IMR-90 (cell line): ENCODE data around the gene HAGH.

ENCODE experiments used
- BHLHE40 ChIP-seq: fragments of 150-350 bp; IDR thresholded peaks from 2 replicates; pipeline ENCODE4 v1.6.1; 2016; ENCODE audit warnings: mild to moderate bottlenecking, low read depth, low read length
- CEBPB ChIP-seq: IDR thresholded peaks from 2 replicates; pipeline ENCODE4 v1.6.1; 2012; ENCODE audit warnings: low read depth, low read length, improper control_type of control experiment
- CTCF ChIP-seq: conservative IDR thresholded peaks from 2 replicates; pipeline ENCODE4 v1.5.1; 2012; ENCODE audit warnings: mild to moderate bottlenecking, low read depth, low read length, improper control_type of control experiment
- MAFK ChIP-seq: IDR thresholded peaks from 2 replicates; pipeline ENCODE4 v1.6.1; 2012; ENCODE audit warnings: low read depth, low read length, improper control_type of control experiment
- MXI1 ChIP-seq: IDR thresholded peaks from 2 replicates; pipeline ENCODE4 v1.6.1; 2012; ENCODE audit warnings: low read depth, mild to moderate bottlenecking, low read length, moderate library complexity, borderline replicate concordance
- POLR2A ChIP-seq: IDR thresholded peaks from 2 replicates; pipeline ENCODE4 v1.6.1; 2012; ENCODE audit warnings: mild to moderate bottlenecking, low read depth, low read length
- RCOR1 ChIP-seq: IDR thresholded peaks from 2 replicates; pipeline ENCODE4 v1.6.1; 2012; ENCODE audit warnings: mild to moderate bottlenecking, low read length, improper control_type of control experiment; ENCODE audit not compliant: insufficient replicate concordance

GRCh38 chr16:1825864-1826690, 548 bp downstream of the HAGH start:
- TF ChIP-seq RCOR1, result peak; percentile 12
- TF ChIP-seq CTCF, result 0 out of 2 replicates have a peak, but pooled peaks have one; percentile 7
- TF ChIP-seq POLR2A, result no peak
- TF ChIP-seq MAFK, result no peak
- no peak for TF ChIP-seq BHLHE40
- TF ChIP-seq CEBPB, result no peak
- TF ChIP-seq MXI1, result 0 out of 2 replicates have a peak, but pooled peaks have one; percentile 56
